Activated T-helper 1 cell treated with Interleukin-2 at 50 U/mL for 16 hours (primary cell): ENCODE measurements around the gene ADGRA1.
"Not testable (repeated sequence)": the region's sequence is repeated elsewhere in the genome, so short reads cannot be mapped to it uniquely, and the experiment has no call there.

Experiments
- DNase-seq: peaks from one replicate; pipeline ENCODE4 v3.0.0-alpha.2; 2020; ENCODE audit warnings: low read depth

ADGRA1 gene, protein sequence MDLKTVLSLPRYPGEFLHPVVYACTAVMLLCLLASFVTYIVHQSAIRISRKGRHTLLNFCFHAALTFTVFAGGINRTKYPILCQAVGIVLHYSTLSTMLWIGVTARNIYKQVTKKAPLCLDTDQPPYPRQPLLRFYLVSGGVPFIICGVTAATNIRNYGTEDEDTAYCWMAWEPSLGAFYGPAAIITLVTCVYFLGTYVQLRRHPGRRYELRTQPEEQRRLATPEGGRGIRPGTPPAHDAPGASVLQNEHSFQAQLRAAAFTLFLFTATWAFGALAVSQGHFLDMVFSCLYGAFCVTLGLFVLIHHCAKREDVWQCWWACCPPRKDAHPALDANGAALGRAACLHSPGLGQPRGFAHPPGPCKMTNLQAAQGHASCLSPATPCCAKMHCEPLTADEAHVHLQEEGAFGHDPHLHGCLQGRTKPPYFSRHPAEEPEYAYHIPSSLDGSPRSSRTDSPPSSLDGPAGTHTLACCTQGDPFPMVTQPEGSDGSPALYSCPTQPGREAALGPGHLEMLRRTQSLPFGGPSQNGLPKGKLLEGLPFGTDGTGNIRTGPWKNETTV

DNA sequence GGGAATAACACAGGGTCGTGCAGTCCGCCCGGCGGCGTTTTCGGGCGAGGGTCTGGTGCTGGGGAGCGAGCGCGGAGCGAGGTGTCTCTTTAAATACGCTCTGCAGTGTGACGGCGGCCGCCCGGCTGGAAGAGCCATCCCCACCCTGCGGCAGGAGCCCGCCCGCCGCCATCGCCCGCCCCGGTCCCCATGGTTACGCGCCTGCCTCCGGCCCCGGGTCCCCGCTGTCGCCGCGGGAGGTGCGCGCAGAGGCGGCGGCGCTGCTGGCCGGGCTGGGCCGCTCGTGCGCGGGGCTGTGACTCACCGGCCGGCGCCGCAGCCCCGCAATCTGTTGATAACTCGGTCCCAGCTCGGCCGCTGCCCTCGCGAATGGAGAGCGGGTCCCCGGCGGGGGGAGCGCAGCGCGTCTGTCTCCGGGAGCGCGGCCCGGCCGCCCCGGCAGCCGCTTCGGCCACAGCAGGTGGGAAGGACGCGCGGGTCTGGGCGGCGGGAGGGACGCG, at the start of gene ADGRA1:
Gene ADGRA1, plus strand, starts transcription at position 246 of the 500 bp plus-strand sequence. CDS start 986 bp downstream, outside the sequence.
- no peak for DNase-seq

DNA sequence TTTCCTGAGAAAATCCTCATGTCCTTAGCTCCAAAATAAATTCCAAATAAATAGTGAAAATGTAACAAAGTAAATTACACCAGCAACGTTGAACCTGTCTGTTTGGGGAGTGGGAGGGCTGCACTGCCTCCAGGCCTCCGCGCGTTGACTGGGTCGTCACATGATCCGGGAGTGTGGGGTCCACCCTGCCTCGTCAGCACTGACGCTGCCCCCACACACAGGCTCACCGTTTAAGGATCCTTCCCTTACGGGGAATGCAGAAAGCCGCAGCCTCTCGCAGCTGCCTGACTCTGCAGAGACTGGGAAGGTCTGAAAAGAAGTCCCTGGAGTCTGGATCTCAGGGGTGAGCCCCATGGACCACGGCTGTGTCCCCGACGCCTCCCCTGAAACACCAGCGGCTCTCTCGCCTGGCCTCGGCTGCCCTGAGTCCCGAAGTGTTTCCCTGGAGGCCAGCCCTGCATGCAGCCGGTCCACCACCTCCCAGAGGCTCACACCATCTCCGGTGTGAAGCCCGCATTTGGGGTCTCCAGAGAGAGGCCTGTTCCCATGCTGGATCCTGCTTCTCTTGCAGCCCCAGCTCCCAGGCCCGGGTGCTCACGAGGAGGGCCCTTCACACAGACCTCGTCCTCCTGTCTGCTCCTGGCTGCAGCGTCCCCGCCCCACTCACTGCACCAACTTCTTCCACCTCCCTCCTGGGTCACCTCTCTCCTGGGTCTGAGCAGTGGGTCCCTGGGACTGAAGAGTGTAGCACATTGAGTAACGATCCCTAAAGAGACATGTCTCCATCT, 49.5 kb upstream of the ADGRA1 start:
- no peak for DNase-seq

DNA sequence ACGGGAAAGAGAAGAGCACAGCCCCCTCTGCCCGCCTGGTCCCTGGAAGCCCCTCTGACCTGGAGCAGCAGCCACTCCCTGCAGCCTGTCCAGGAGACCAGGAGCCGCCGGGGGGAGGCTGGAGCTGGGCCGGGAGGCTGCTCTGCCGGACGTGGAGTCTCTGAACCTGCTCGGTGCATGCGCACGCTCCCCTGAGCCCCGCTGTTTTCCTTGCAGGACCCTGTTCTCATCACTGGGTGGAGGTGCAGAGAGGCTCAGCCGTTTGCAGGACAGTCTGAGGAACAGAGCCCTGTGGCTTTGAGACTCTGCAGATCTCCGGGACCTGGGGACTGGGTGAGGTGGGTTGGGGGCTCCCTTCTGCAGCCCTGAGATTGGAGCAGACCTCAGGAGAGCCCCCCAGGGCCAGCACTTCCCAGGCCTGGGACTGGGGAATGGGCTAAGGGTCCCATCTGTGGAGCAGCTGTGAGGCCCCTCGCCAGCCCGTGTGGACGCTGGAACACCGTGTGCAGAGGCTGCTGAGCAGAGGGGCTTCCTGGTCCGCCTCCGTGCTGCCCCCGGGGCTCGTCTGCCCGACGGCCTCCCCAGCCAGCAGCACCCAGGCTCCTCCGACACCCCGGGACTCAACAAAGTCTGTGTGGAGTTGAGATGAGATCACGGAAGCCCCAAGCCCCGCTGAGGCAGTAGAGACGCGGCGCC, 48.5 kb upstream of the ADGRA1 start:
- no peak for DNase-seq

DNA sequence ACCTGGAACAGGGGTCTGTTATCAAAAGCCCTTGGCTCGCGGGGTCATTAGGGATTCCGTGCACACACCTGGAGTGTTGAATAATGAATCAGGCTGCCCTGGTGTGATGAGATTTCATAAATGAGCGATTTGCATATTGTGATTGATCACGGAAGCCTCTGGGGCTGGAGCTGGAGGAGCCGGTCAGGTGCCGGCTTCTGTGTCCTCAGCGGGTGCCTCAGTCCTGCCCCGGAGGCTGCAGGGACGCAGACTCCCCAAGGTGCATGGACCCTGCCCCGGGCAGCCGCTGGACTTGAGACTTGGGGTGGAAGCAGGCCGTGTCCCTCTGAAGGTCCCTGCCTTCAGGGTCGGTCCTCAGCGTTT, 47.9 kb upstream of the ADGRA1 start:
- DNase-seq, result no peak

DNA sequence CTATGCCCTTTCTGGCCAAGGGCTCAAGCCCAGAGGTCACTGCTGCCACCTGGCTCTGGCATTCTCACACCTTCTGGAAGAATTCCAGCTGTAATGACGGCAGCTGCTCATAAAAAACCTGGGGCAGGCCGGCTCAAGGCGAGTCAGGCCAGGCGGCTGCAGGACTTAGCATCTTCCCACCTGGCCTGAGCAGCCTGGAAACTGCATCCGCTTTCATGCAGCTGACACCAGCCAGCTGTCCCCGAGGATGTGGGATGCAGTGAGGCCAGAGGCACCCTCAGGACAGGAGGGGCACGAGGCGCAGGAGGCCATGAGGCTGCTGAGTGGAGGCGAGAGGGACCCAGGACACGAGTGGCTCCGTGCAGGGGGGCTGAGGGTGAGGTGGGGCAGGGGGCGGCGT, 47.5 kb upstream of the ADGRA1 start:
- no peak for DNase-seq

DNA sequence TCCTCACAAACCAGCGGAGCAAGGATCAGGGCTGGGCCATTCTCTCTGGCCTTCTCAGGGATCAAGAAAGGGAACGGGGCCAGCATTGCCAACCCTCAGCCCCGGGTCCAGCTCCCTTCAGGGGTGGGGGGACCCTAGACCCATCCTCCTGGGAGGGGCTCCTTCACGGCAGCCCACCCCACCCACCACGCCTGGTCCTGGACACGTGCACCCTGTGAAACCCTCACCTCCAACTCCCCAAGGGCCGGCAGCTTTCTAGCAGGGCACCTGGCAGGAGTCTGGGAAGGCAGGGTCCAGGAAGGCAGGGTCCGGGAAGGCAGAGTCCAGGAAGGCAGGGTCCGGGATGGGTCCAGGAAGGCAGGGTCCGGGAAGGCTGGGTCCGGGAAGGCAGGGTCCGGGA, 46.6 kb upstream of the ADGRA1 start:
- DNase-seq, result no peak

DNA sequence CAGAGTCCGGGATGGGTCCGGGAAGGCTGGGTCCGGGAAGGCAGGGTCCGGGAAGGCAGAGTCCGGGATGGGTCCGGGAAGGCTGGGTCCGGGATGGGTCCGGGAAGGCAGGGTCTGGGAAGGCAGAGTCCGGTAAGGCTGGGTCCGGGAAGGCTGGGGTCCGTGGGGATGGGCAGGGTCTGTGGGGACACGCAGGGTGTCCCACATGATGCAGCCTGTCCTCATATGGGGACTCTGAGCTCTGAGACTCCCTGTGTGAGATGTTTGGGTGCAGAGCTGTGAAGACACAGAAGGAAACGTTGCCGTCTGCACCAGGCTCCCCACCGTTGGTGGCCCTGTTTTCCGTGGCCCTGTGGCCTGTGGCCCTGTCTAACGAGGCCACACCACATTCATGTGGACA, 45.7 kb upstream of the ADGRA1 start:
- no peak for DNase-seq

DNA sequence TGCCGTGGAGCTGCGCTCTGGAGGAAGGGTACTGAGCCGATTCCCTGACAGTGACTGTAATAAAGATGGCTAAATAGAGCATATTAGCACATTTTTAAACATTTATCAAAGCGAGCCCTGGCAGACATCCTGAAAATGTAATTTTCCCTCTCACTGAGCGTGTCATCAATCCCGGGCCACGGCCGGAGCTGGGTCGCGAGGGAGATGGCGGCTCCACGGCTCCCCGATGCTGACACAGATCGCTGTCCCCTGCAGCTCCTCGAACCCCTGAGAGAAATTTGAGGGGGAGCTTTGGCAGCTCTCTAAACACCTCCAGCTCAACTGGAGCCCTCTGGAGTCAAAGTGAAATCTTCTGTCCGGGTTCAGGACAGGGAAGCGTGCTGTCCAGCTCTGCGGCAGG, 44.9 kb upstream of the ADGRA1 start:
- no peak for DNase-seq

DNA sequence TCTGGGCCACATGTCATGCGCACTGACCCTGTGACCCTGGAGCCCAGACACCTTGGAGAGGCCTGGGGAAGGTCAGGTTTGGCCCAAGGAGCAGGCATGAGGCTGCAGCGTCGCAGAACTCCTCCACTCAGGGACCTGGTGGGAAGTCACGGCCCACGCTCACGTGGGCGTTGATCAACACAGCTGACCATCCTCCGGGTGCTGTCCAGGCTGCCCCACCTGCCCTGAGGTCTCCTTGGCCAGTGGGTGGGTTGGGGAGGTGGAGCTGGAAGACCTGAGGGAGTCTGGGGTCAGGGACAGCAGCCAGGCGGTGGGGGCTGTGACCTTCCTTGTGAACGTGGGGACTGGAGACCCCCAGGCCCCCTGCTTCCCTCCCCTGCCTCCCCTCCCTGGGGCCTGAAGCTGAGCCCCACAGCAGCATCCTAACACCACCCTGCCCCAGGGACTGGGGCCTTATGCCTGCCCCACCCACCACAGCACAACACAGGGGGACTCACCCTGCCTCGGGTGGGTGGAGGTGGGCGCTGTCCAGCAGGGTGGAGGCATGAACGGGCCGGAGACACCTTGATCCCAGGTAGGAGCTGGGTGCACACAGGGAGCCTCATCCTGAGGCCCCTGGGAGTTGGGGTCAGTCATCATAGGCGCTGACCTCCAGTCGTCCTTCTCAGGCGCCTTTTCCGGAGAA, 44.0 kb upstream of the ADGRA1 start:
- DNase-seq, result no peak

DNA sequence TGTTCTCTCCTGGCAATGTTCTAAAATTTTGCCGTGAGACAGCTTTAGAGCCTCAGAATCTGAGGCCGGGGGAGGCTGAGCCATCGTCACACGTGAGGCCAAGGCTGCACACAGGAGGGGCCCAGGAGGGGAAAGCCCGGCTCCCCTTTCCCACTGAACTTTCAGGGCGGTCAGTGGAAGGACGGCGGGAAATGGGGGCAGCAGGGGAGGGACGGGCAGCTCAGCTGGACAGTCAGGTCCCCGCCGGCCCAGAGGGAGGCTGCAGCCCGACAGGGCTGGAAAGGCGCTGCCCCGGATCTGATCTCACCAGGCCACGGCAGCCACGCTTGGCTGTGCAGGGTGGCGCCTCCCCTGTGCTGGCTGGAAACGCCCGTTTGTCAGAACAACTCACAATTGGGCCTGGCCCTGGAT, 43.3 kb upstream of the ADGRA1 start:
- DNase-seq, result no peak

DNA sequence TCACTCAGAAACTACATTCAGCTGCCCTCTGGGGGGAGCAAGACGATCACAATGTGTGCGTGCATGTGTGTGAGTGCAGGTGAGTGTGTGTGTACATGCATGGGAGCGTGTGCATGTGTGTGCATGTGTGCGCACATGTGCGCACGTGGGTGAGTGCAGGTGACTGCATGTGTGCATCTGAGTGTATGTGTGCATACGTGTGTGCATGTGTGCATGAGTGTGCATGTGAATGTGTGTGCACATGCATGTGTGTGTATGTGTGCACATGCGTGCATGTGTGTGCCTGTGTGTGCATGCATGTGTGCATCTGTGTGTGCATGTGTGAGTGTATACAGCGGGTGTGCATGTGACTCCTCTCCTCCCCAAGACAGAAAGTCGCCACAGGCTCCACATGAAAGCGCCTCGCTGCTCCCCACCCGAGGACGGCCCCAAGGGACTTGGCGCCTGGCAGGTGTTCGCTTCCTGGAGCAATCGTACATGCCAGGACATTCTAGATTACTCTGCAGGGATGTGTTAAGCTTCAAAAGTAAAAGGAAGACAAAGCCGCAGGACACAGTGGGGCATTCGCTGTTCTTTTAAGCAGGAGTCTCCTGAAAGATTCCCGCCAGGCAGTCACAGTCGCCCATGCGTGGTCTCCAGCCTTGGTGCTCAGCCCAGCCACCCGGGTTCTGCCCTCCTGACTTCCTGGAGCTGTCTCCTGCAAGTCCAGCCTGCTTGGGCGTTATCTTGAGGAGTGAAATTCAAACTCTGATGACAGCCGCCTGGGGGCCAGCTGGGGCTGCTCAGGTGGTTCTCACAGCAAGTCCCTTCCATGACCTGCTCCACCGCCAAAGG, 42.0 kb upstream of the ADGRA1 start:
- DNase-seq, result no peak

DNA sequence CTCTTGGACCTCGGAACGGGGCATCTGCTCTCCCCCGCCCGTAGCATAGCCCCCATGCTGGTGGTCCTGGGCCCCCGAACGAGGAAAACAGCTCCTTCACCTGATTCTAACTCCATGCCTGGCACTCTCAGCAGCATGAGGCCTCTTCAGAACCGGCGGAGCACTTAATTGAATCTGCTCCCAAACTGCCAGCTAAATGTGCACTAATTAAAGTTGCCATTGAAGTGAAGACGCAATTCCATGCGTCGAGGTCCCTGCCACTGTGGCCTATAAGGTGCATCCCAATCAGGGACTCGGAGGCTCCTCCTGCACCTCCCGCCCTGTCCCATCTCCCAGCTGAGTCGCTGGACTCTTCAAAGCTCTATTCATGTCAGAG, 41.3 kb upstream of the ADGRA1 start:
- no peak for DNase-seq

DNA sequence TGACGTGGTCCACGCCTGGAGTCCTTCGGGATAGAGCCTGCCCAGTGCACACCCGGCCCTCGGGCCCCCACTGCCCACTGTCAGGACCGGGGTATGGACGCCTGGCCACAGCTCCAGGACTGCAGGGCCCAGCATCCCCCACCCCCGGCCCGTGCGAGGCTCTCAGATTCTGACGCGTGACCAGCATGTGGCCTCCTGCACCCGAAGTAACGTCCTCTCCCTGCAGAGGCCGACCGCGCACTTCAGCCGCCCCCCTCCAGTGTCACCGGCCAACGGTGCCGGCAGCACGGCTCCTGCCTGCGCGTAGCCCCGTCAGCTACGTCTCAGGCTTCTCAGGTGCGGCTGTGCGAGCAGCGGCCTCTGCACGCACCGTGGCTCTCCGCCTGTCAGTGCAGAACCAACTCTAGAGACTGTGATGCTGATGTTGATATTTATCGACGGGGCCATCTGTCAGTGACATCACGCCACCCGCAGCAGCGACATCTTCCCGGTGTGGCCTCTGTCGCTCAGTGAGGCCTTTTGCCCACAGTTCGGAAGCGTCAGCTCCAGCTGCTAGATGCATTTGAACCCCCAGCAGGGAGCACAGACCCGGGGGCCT, 40.1 kb upstream of the ADGRA1 start:
- no peak for DNase-seq

DNA sequence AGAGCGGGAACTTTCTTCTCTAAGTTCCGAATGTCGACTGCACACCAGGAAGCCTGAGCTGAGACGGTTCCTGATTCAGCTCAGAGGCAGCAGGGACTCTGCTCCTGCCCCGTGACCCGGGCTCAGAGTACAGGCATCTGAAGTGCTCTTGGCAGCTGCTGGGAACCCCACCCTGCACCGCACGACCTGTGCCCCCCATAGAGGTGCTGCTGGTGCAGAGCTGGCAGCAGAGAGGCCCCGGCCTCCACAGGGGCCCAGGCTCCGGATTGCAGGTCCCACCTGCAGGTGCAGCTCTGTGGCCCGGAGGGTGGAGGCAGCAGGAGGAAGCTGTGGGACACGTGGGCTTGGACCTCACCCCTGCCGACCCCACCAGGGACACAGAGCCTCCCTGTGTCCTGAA, 39.5 kb upstream of the ADGRA1 start:
- DNase-seq, result no peak

DNA sequence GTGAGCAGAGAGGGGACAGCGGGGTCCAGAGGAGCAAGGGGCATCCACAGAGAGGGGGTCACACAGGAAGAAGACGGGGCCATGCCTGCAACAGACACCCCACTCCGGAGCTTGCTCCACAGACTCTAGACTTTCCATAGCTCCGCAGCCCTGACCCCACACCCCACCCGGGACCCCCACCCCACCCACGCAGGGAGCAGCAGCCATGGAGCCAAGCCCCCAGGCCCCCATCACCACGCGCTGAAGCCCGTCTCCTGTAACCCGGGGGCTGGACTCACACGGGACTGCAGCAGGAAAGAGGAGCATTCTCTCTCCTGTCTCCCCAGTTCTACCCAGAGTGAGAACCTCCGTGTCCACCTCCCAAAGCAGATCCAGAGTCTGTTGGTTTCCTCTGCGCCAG, 38.8 kb upstream of the ADGRA1 start:
- DNase-seq, result no peak

DNA sequence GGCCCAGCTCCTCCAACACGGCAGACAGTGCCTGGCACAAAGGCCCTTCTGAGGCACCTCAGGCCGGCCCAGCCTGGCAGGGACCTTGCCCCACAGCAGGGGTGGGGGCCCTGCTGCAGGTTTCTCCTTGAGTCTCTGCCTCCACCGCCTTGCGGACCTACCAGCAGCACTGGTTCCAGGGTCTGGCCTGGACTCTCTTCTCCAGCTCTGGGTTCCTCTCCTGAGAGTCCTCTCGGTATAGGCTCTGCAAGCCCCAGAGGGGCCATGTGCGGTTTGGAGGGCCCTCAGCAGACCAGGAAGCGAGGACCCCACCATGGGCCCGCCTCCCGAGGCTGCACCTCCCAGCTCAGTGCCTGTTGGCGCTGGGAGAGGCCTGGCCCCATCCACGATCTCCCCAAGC, 38.1 kb upstream of the ADGRA1 start:
- no peak for DNase-seq

DNA sequence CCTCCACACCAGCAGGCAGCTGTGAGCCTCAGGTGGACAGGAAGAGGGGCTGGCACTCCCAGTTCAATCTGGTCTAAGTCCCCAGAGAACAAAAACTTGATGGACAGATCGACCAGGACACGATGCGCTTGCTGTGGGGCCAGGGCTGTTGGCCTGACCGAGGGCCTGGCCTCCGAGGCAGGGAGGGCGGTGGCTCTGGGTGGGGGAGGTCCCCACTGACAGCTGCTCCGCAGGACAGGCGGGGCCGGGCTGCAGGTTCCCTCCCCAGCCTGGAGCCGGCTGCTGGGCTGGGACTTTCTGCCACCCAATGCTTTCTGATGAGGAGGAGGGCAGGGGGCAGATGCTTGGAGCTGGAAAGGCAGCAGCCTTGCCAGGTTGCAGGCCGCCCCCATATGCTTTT, 37.4 kb upstream of the ADGRA1 start:
- no peak for DNase-seq

DNA sequence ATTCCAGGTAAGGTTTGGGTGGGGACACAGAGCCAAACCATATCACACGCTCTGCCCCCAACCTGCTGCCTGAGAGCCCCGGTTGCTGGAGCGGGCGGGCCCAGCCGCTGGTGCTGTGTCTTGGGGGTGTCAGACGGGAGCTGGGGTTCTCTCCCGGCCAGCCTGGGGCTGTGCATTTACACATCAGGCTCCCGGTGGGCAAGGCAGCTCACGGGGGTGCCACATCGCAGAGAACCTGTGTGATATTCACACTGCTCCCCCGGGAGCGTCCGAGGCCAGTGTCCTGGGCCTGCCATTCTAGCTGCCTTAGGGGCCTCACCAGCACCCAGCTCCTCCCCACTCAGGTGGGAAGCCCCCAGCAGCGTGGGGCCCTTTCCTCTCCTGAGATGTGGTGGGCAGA, 35.6 kb upstream of the ADGRA1 start:
- DNase-seq, result no peak

DNA sequence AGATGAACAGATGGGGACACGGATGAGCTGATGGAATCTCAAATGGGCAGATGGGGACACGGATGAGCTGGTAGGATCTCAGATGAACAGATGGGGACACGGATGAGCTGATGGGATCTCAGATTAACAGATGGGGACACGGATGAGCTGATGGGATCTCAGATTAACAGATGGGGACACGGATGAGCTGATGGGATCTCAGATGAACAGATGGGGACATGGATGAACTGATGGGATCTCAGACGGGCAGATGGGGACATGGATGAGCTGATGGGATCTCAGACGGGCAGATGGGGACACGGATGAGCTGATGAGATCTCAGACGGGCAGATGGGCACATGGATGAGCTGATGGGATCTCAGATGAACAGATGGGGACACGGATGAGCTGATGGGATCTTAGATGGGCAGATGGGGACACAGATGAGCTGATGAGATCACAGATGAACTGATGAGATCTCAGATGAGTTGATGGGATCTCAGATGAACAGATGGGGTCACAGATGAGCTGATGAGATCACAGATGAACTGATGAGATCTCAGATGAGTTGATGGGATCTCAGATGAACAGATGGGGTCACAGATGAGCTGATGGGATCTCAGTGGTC, 34.1 kb upstream of the ADGRA1 start:
- not testable (repeated sequence) for DNase-seq

DNA sequence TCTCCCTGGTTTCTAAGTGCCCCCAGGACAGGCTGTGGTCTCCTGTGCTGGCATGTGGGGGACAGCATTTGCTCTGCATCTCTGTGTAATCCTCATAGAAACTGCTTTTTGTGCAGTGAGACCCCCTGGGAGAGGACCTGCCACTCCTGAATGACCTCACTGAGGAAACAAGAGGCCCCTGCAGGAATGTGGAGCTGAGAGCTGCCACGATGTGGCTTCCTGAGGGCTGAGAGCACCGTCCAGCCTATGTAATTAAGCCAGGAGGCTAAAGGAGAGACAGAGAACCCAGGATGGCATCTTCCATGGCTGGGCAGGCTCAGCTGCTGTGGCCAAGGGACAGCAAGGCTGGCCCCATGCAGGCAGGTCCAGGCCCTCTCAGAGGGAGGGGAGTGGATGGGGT, 32.3 kb upstream of the ADGRA1 start:
- no peak for DNase-seq
